Measurements from ENCODE around the gene IQCB1.

The IQCB1 gene

DNA sequence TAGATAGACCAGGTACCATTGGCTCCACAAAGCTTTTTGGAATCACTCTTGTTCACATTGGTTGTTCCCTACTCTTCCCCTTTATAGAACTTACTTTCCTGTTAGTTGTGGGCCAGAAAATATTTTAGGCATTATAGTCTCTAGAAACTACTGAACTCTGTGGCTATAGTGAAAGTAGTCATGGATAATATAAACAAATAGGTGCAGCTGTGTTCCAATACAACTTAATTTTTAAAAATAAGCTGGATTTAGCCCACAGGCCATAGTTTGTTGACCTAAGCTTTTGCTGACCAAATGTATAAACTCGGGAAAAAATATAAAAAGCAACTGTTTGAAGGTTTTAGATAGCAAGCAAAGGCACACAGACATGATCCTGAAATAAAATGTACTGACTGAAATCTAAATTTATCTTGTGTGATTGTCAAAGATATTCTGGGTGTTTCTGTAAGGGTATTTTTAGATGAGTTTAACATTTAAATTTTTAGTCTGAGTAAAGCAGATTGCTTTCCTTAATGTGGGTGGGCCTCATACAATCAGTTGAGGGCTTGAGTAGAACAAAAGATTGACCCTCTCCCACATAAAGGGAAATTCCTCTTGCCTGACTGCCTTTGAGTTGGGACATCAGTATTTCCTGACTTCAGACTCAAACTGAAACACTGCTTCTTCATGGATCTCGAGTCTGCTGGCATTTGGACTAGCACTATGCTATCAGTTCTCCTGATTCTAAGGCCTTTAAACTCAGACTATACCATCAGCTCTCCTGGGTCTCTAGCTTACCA lies 13.2 kb downstream of the IQCB1 start:
- Histone ChIP-seq H3K4me1 (peaks cover 0 to 23% (median 4%) of the 10 kb centered on the region in 4 donors), H3K27me3 (no peaks in the 10 kb centered on the region), H3K27ac (peak overlapping the region; percentile 37 to 40), H3K4me3 (no peak overlapping the region), H3K9me3 (peaks cover 0 to 4% (median 0%) of the 10 kb centered on the region in 3 donors), H3K36me3 (peaks cover 44 to 76% (median 59%) of the 10 kb centered on the region in 3 donors)
- no peak for DNase-seq
- TF ChIP-seq, protein P1, sequence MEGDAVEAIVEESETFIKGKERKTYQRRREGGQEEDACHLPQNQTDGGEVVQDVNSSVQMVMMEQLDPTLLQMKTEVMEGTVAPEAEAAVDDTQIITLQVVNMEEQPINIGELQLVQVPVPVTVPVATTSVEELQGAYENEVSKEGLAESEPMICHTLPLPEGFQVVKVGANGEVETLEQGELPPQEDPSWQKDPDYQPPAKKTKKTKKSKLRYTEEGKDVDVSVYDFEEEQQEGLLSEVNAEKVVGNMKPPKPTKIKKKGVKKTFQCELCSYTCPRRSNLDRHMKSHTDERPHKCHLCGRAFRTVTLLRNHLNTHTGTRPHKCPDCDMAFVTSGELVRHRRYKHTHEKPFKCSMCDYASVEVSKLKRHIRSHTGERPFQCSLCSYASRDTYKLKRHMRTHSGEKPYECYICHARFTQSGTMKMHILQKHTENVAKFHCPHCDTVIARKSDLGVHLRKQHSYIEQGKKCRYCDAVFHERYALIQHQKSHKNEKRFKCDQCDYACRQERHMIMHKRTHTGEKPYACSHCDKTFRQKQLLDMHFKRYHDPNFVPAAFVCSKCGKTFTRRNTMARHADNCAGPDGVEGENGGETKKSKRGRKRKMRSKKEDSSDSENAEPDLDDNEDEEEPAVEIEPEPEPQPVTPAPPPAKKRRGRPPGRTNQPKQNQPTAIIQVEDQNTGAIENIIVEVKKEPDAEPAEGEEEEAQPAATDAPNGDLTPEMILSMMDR (IDR thresholded peaks at IDR 0.05): no peak
- intact Hi-C loops (cut with DNase I; ENCODE audit: low total_unique reads): no loop called here

DNA sequence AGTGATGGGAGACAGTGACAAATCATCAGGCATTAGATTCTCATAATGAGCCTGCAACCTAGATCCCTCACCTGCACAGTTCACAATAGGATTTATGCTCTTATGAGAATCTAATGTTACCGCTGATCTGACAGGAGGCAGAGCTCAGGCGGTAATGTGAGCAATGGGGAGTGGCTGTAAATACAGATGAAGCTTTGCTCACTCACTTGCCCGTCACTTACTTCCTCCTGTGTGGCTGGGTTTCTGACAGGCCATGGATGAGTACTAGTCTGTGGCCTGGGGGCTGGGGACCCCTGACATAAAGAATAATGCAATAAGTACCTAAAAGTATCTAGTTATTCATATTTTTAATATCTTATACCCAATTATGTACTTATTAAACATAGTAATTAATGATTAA lies 15.6 kb downstream of the IQCB1 start:
- Histone ChIP-seq H3K4me3 (no peak overlapping the region), H3K9me3 (peaks cover 0 to 4% (median 0%) of the 10 kb centered on the region in 3 donors), H3K27ac (no peak overlapping the region), H3K27me3 (no peaks in the 10 kb centered on the region), H3K4me1 (peaks cover 0 to 23% (median 4%) of the 10 kb centered on the region in 4 donors), H3K36me3 (peaks cover 27 to 57% (median 36%) of the 10 kb centered on the region in 3 donors)
- no peak for DNase-seq
- intact Hi-C loops (cut with DNase I; ENCODE audit: low total_unique reads): no loop called here
- TF ChIP-seq, protein P1 (IDR thresholded peaks at IDR 0.05): no peak

DNA sequence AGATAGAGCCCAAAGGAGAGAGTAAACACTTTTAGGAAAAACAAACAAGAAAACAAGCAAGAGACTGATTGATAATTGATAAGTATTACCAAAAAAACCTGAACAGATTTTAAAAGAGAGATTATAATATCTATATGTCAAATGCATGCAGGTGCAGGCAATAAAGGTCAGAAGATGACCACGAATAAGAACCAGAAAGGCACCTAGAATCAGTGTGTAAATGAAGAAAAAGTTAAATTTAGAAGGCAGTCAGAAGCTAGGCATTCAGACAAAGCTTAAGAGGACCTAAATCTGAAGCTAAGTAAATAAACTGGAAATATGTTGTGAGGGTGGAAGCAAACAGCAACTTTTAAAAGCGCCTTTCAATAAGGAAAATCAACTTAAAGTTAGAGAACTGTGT lies 16.3 kb downstream of the IQCB1 start:
- TF ChIP-seq, protein P1 (IDR thresholded peaks at IDR 0.05): no peak
- Histone ChIP-seq H3K4me1 (peaks cover 0 to 23% (median 4%) of the 10 kb centered on the region in 4 donors), H3K9me3 (peaks cover 0 to 4% (median 0%) of the 10 kb centered on the region in 3 donors), H3K36me3 (peaks cover 20 to 51% (median 30%) of the 10 kb centered on the region in 3 donors), H3K27ac (no peak overlapping the region), H3K4me3 (no peak overlapping the region), H3K27me3 (no peaks in the 10 kb centered on the region)
- intact Hi-C loops (cut with DNase I; ENCODE audit: low total_unique reads): no loop called here
- no peak for DNase-seq

DNA sequence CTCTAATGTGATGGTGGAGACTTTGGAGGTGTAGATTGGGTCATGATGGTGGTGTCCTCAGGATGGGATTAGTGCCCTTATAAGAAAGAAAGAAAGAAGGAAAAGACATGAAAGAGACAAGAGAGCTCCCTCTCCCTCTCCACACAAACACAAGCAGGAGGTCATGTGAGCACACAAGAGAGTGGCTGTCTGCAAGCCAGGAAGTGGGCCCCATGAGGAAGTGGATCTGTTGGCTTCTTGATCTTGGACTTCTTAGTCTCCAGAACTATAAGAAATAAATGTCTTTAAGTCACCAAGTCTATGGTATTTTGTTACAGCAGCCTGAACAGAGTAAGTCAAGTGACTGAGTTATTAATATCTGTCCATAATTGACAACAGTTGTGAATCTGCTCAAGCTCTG lies 17.1 kb downstream of the IQCB1 start:
- peaks cover 0 to 23% (median 4%) of the 10 kb centered on the region in 4 donors for H3K4me1 ChIP-seq
- H3K27ac ChIP-seq: no peak overlapping the region
- no peaks in the 10 kb centered on the region for H3K27me3 ChIP-seq
- no peak overlapping the region for H3K4me3 ChIP-seq
- TF ChIP-seq, protein P1 (IDR thresholded peaks at IDR 0.05): no peak
- H3K36me3 ChIP-seq: peaks cover 14 to 43% (median 24%) of the 10 kb centered on the region in 3 donors
- intact Hi-C loops (cut with DNase I; ENCODE audit: low total_unique reads): no loop called here
- no peaks in the 10 kb centered on the region for H3K9me3 ChIP-seq
- DNase-seq: no peak

DNA sequence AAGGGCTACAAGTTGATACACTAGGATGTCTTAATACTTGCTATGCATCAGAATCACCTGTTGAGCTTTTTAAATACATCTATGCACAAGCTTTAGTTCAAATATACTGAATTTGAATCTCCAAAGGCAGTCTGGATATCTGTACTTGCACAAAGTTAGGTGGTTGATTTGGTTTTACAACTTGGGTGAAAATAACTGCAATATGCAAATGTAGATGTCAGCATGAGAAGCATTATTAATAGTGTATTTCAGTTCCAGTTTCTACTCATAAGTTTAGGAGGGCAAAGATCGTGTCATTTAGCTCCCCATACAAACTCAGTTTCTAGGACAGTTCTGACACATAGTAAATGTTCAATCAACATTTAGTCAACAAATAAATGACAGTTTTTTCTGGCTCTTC lies 25.6 kb downstream of the IQCB1 start:
- peaks cover 30 to 49% (median 35%) of the 10 kb centered on the region in 3 donors for H3K36me3 ChIP-seq

More for the DNA sequence above, 25.6 kb downstream of the IQCB1 start:
- Histone ChIP-seq H3K4me1 (no peaks in the 10 kb centered on the region), H3K27me3 (no peaks in the 10 kb centered on the region), H3K9me3 (no peaks in the 10 kb centered on the region), H3K27ac (no peak overlapping the region), H3K4me3 (no peak overlapping the region)
- intact Hi-C loops (cut with DNase I; ENCODE audit: low total_unique reads): no loop called here
- DNase-seq: no peak
- TF ChIP-seq, protein P1 (IDR thresholded peaks at IDR 0.05): no peak
